HepG2 (cell line): ENCODE data around the gene SYCE1L. TPM values are rescaled to one million over a fixed set of nuclear protein-coding genes. Genes with fewer than 3 reads are reported as not detected.

Source experiments
- ATAC-seq: fragments of 200-7000 bp; cut with Tn5 transposase; 3 replicates; pipeline ENCODE4 v1.9.1; 2020; ENCODE audit warnings: mild to moderate bottlenecking, moderate library complexity
- BruUV-seq: library from RNA; stranded (reverse); fragments of 400-500 nt; replicated peaks from 2 replicates; lab custom pipeline; 2021; lab: Mats Ljungman, UMichigan
- CTCF ChIA-PET: fragments of 300-600 bp; formaldehyde crosslinking; extraction: SDS; loops from one replicate; lab custom pipeline; 2021; ENCODE audit warnings: low total read pairs, inconsistent platforms, low intra/inter-chr PET ratio; lab: Yijun Ruan, JAX
- POLR2A ChIA-PET: fragments of 350-600 bp; sonication (Branson Sonifier 250); formaldehyde crosslinking; loops from one replicate; lab custom pipeline; 2020; ENCODE audit warnings: antibody characterized with exemption, inconsistent platforms; lab: Yijun Ruan, JAX
- DNase-seq: peaks from one replicate; pipeline ENCODE4 v3.0.0-alpha.2; 2015; ENCODE audit warnings: low spot score
- FAIRE-seq: peaks from 3 replicates; lab custom pipeline; 2011; peaks lifted over from hg19 to GRCh38; lab: Jason Lieb, UNC
- H2AFZ ChIP-seq: one replicate; pipeline ENCODE4 v1.6.1; 2011; ENCODE audit warnings: low read length, inconsistent platforms
- H3K27ac ChIP-seq: fragments of 300-600 bp; 3 replicates; pipeline ENCODE4 v1.8.0; 2011; ENCODE audit warnings: mixed run types, mild to moderate bottlenecking, mixed read lengths, low read length, inconsistent platforms; ENCODE audit not compliant: insufficient read depth; ENCODE audit errors: extremely low read length
- H3K27me3 ChIP-seq, 2 experiments: fragments of 200-600 bp in 1 of 2; 2 replicates in 1 of 2; 3 replicates in 1 of 2; pipeline versions ENCODE4 v1.6.0 to v1.8.0; 2011; ENCODE audit warnings: low read length in 2 of 2, mild to moderate bottlenecking in 2 of 2, moderate library complexity in 2 of 2, inconsistent platforms in 1 of 2; ENCODE audit not compliant: insufficient read depth in 2 of 2, control insufficient read depth in 1 of 2
- H3K36me3 ChIP-seq, 2 experiments: fragments of 200-600 bp in 1 of 2; replicated peaks in 1 of 2; 2 replicates in 1 of 2; 3 replicates in 1 of 2; pipeline versions ENCODE4 v1.5.1 to v1.8.0; 2011; ENCODE audit warnings: low read length in 2 of 2, inconsistent platforms in 1 of 2; ENCODE audit not compliant: insufficient read depth in 2 of 2, control insufficient read depth in 1 of 2
- H3K4me1 ChIP-seq: 2 replicates; pipeline ENCODE4 v1.5.1; 2012; ENCODE audit warnings: low read length, inconsistent platforms; ENCODE audit not compliant: insufficient read depth
- H3K4me2 ChIP-seq: 2 replicates; pipeline ENCODE4 v1.6.0; 2011; ENCODE audit warnings: low read depth, low read length, inconsistent platforms
- H3K4me3 ChIP-seq, 3 experiments: fragments of 200-600 bp in 1 of 3; sonication (generic), shearing (Covaris generic) in 1 of 3; replicated peaks in 1 of 3; 2 replicates each; pipeline ENCODE4 v1.5.1; 2011 to 2016; ENCODE audit warnings: low read length in 3 of 3, inconsistent platforms in 2 of 3, low read depth in 2 of 3, mild to moderate bottlenecking in 2 of 3, control low read depth in 1 of 3, mixed read lengths in 1 of 3; ENCODE audit not compliant: insufficient read depth in 1 of 3
- H3K79me2 ChIP-seq: one replicate; pipeline ENCODE4 v1.6.1; 2011; ENCODE audit warnings: low read length, inconsistent platforms; ENCODE audit not compliant: insufficient read depth
- H3K9ac ChIP-seq: 2 replicates; pipeline ENCODE4 v1.6.0; 2011; ENCODE audit warnings: mild to moderate bottlenecking, low read depth, low read length, inconsistent platforms; ENCODE audit not compliant: insufficient read depth
- H3K9me3 ChIP-seq: 2 replicates; pipeline ENCODE4 v1.5.1; 2012; ENCODE audit warnings: mild to moderate bottlenecking, low read length
- H4K20me1 ChIP-seq: 2 replicates; pipeline ENCODE4 v1.6.0; 2011; ENCODE audit warnings: inconsistent platforms, mild to moderate bottlenecking, low read length, moderate library complexity; ENCODE audit not compliant: insufficient read depth
- HDAC6 ChIP-seq: fragments of 200-600 bp; sonication (generic); IDR thresholded peaks from 2 replicates; pipeline ENCODE4 v1.7.0; 2017; ENCODE audit warnings: mild to moderate bottlenecking, antibody characterized with exemption, low read length, low read depth
- RAD21 ChIP-seq: fragments of 450-650 bp; formaldehyde crosslinking; IDR thresholded peaks from 2 replicates; pipeline ENCODE4 v1.5.0; 2020; ENCODE audit warnings: mild to moderate bottlenecking
- SALL1 ChIP-seq: sonication (generic); formaldehyde crosslinking; IDR thresholded peaks from 2 replicates; pipeline ENCODE4 v1.8.0; 2022; ENCODE audit warnings: mild to moderate bottlenecking, missing genetic modification reagents
- SMC3 ChIP-seq: IDR thresholded peaks from 2 replicates; pipeline ENCODE4 v1.6.1; 2011; ENCODE audit warnings: low read length, improper control_type of control experiment
- STAG1 ChIP-seq: sonication (generic); formaldehyde crosslinking; IDR thresholded peaks from 2 replicates; pipeline ENCODE4 v1.4.0; 2020; ENCODE audit warnings: missing genetic modification reagents
- ZNF10 ChIP-seq: sonication (generic); formaldehyde crosslinking; IDR thresholded peaks from 2 replicates; pipeline ENCODE4 v1.4.0; 2020; ENCODE audit warnings: mild to moderate bottlenecking, low read depth, missing genetic modification reagents, borderline replicate concordance
- ZNF557 ChIP-seq: sonication (generic); formaldehyde crosslinking; IDR thresholded peaks from 2 replicates; pipeline ENCODE4 v1.4.0; 2020; ENCODE audit warnings: missing genetic modification reagents
- ZNF644 ChIP-seq: IDR thresholded peaks from 2 replicates; pipeline ENCODE4 v1.6.1; 2016; ENCODE audit warnings: low read depth
- ZNF878 ChIP-seq: sonication (generic); formaldehyde crosslinking; IDR thresholded peaks from 2 replicates; pipeline ENCODE4 v1.8.1; 2023; ENCODE audit warnings: mild to moderate bottlenecking, missing genetic modification reagents, moderate library complexity
- WGBS: methylation state at CpG from one replicate; pipeline ENCODE4 v1.1.6; 2017; ENCODE audit warnings: low lambda C conversion rate; 5-methylcytosine and 5-hydroxymethylcytosine counted together
- in situ Hi-C: cut with HindIII; loops from 2 replicates; pipeline ENCODE4 v1.10.0; 2017; ENCODE audit warnings: low pct_unique_long_range_greater_than_20kb; ENCODE audit not compliant: extremely low pct_ligation_motif_present
- intact Hi-C: fragments of 100-400 bp; cut with micrococcal nuclease; formaldehyde crosslinking; loops from one replicate; pipeline ENCODE4 v1.10.0; 2022; ENCODE audit not compliant: unreplicated experiment
- polyA plus RNA-seq, 8 experiments: library from polyadenylated mRNA; depleted of rRNA in 3 of 8; stranded (reverse) in 7 of 8; unstranded in 1 of 8; fragments of >200 nt; fragmentation: Illumina TruSeq in 4 of 8; extraction: Trizol in 4 of 8; gene quantifications; 2 replicates each; pipeline versions ENCODE4 v1.2.1 to v1.2.3, GENCODE V29; 2011 to 2016; ENCODE audit warnings: low read depth in 4 of 8, missing spikeins in 1 of 8, mixed read lengths in 1 of 8; ENCODE audit not compliant: insufficient read depth in 1 of 8
- total RNA-seq, 5 experiments: library from RNA; depleted of rRNA; stranded (reverse); fragments of >200 nt; fragmentation: Illumina TruSeq; extraction: Trizol; gene quantifications; 2 replicates each; pipeline ENCODE4 v1.2.3, GENCODE V29; 2016; ENCODE audit warnings: low read depth in 1 of 5
- TF ChIP-seq, protein P1 (sequence below): sonication (generic); formaldehyde crosslinking; IDR thresholded peaks from 2 replicates; pipeline ENCODE4 v1.5.1; 2020; ENCODE audit warnings: missing genetic modification reagents, mild to moderate bottlenecking, borderline replicate concordance
- TF ChIP-seq, protein P2 (sequence below): IDR thresholded peaks from 2 replicates; pipeline ENCODE4 v1.6.1; 2016; ENCODE audit warnings: control low read depth
- TF ChIP-seq, protein P3 (sequence below): sonication (generic); formaldehyde crosslinking; IDR thresholded peaks from 2 replicates; pipeline ENCODE4 v1.5.0; 2020; ENCODE audit warnings: mild to moderate bottlenecking, missing genetic modification reagents, moderate library complexity

The SYCE1L gene
- total and polyA plus RNA-seq, 2 of the 13 experiments (the other 11 are each of a cell fraction or from before 2014, with no cell fraction given), result 0.22 TPM; not detected in 1

DNA sequence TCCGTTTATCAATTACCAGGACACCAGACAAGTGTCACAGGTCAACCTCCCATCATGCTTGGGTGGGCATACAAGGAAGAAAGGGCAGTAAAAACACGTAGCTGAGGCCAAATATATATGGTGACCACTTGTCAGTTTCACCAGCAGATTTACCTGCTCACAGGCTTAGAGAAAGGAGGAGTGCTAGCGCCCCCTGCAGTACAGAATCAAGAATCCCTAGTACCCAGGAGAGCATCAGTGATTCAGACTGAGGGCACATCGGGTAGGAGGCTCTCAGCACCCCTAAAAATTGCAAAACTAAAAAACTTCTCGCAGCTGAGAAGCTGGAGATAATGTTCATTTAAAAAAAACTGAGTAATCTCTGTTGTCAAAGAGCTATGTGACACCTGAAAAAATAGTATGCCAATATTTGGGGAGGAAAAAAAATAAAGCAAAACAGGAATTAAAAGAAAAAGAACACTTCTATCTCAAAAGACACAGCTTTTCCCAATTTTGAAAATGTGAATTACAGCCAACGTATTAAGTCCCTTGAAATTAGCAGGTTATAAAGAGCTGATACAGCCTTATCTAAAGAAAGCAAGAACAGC, 29.5 kb upstream of the SYCE1L start:
- Histone ChIP-seq H4K20me1 (no peaks in the 10 kb centered on the region), H3K9ac (no peak overlapping the region), H3K27ac (no peak overlapping the region), H3K9me3 (no peaks in the 10 kb centered on the region), H3K4me2 (no peak overlapping the region), H3K4me1 (no peaks in the 10 kb centered on the region)
- peak; percentile 92 for ATAC-seq
- FAIRE-seq, result peak; percentile 4
- intact Hi-C loops (loop anchor here (5.0 kb wide), 2 partner anchors 317 to 517 kb away; no protein-coding TSS in a partner anchor), in situ Hi-C loops (loop anchor here (5.0 to 25.0 kb wide), 3 partner anchors 507 to 1382 kb away; partner anchors contain the start of gene CNTNAP4)
- peak; percentile 52 for DNase-seq
- POLR2A ChIA-PET, result no interaction called here
- TF ChIP-seq, protein P1, sequence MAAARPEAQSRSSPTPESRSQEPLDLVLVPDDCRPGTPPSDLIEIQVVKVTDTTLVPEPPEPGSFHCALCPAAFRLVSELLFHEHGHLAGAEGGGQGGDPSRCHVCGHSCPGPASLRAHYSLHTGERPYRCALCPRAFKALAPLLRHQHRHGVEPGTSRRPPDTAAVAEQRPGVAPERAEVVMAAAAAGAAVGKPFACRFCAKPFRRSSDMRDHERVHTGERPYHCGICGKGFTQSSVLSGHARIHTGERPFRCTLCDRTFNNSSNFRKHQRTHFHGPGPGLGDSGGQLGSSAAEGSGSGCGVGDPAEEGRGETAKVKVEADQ, result no peak
- TF ChIP-seq STAG1 (CRISPR knock-in tag) (peak; percentile 72), ZNF10 (CRISPR knock-in tag) (no peak), ZNF878 (CRISPR knock-in tag) (no peak), ZNF557 (CRISPR knock-in tag) (no peak), SALL1 (CRISPR knock-in tag) (no peak), RAD21 (CRISPR knock-in tag) (peak; percentile 47), SMC3 (peak; percentile 49; the same call in 1 of the 2 replicates), HDAC6 (no peak), ZNF644 (CRISPR knock-in tag) (no peak)
- TF ChIP-seq, protein P2, sequence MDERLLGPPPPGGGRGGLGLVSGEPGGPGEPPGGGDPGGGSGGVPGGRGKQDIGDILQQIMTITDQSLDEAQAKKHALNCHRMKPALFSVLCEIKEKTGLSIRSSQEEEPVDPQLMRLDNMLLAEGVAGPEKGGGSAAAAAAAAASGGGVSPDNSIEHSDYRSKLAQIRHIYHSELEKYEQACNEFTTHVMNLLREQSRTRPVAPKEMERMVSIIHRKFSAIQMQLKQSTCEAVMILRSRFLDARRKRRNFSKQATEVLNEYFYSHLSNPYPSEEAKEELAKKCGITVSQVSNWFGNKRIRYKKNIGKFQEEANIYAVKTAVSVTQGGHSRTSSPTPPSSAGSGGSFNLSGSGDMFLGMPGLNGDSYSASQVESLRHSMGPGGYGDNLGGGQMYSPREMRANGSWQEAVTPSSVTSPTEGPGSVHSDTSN, result no peak
- TF ChIP-seq, protein P3, sequence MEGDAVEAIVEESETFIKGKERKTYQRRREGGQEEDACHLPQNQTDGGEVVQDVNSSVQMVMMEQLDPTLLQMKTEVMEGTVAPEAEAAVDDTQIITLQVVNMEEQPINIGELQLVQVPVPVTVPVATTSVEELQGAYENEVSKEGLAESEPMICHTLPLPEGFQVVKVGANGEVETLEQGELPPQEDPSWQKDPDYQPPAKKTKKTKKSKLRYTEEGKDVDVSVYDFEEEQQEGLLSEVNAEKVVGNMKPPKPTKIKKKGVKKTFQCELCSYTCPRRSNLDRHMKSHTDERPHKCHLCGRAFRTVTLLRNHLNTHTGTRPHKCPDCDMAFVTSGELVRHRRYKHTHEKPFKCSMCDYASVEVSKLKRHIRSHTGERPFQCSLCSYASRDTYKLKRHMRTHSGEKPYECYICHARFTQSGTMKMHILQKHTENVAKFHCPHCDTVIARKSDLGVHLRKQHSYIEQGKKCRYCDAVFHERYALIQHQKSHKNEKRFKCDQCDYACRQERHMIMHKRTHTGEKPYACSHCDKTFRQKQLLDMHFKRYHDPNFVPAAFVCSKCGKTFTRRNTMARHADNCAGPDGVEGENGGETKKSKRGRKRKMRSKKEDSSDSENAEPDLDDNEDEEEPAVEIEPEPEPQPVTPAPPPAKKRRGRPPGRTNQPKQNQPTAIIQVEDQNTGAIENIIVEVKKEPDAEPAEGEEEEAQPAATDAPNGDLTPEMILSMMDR (CRISPR knock-in tag), result peak; percentile 76
- TF ChIP-seq, all 625 proteins: peak for 4
- H3K4me3 ChIP-seq, result no peak overlapping the region
- BruUV-seq, result no TSS peak
- no peaks in the 10 kb centered on the region for H3K79me2 ChIP-seq
- CTCF ChIA-PET, result interaction anchor here (4.1 kb wide), 1 partner anchor 1381 kb away, joined by 37 read pairs; no protein-coding TSS in a partner anchor
- H3K27me3 ChIP-seq, result no peaks in the 10 kb centered on the region
- no peaks in the 10 kb centered on the region for H3K36me3 ChIP-seq
- WGBS, result 2% methylated on average over 6 of the region's 6 CpGs
- H2AFZ ChIP-seq, result no peak overlapping the region
